Smooth muscle cell (in vitro differentiated cells): ENCODE data around the gene VIT. TPM values are rescaled to one million over a fixed set of nuclear protein-coding genes. Genes with fewer than 3 reads are reported as not detected.

Experiments
- DNase-seq: peaks from one replicate; lab custom pipeline; 2025; ENCODE audit not compliant: unreplicated experiment; lab: John Stamatoyannopoulos, UW
- H2AFZ ChIP-seq: fragments of 200-600 bp; sonication (generic); 2 replicates; pipeline ENCODE4 v1.6.0; 2016; ENCODE audit warnings: antibody characterized with exemption, low read depth, mild to moderate bottlenecking
- H3F3A ChIP-seq: fragments of 200-600 bp; sonication (generic); 2 replicates; pipeline ENCODE4 v1.6.0; 2017; ENCODE audit warnings: antibody characterized with exemption, low read depth
- H3K27ac ChIP-seq: fragments of 200-600 bp; sonication (generic); 2 replicates; pipeline ENCODE4 v1.5.1; 2016; ENCODE audit warnings: low read depth, mild to moderate bottlenecking
- H3K27me3 ChIP-seq: fragments of 200-600 bp; sonication (generic); 2 replicates; pipeline ENCODE4 v1.6.1; 2016; ENCODE audit warnings: low read depth, mild to moderate bottlenecking
- H3K36me3 ChIP-seq: fragments of 200-600 bp; sonication (generic); 2 replicates; pipeline ENCODE4 v1.5.1; 2016; ENCODE audit warnings: low read depth
- H3K4me1 ChIP-seq: fragments of 200-600 bp; sonication (generic); 2 replicates; pipeline ENCODE4 v1.5.1; 2016; ENCODE audit warnings: low read depth
- H3K4me2 ChIP-seq: fragments of 200-600 bp; sonication (generic); 2 replicates; pipeline ENCODE4 v1.6.0; 2016; ENCODE audit warnings: mild to moderate bottlenecking
- H3K4me3 ChIP-seq: fragments of 200-600 bp; sonication (generic); 2 replicates; pipeline ENCODE4 v1.5.1; 2016; ENCODE audit warnings: mild to moderate bottlenecking
- H3K79me2 ChIP-seq: fragments of 200-600 bp; sonication (generic); 2 replicates; pipeline ENCODE4 v1.6.0; 2016; ENCODE audit warnings: low read depth, mild to moderate bottlenecking
- H3K9ac ChIP-seq: fragments of 200-600 bp; sonication (generic); 2 replicates; pipeline ENCODE4 v1.6.0; 2016; ENCODE audit warnings: low read depth
- H3K9me3 ChIP-seq: fragments of 200-600 bp; sonication (generic); replicated peaks from 2 replicates; pipeline ENCODE4 v1.5.1; 2016; ENCODE audit warnings: low read depth
- H4K20me1 ChIP-seq: fragments of 200-600 bp; sonication (generic); 2 replicates; pipeline ENCODE4 v1.6.0; 2016; ENCODE audit warnings: low read depth
- CTCF ChIP-seq: fragments of 200-600 bp; sonication (generic); IDR thresholded peaks from 2 replicates; pipeline ENCODE4 v1.5.1; 2017; ENCODE audit warnings: borderline replicate concordance, mild to moderate bottlenecking, antibody characterized with exemption; ENCODE audit not compliant: insufficient read depth, poor library complexity, severe bottlenecking
- WGBS: methylation state at CpG from one replicate; pipeline ENCODE4 v1.1.7; 2016; ENCODE audit warnings: low lambda C conversion rate; 5-methylcytosine and 5-hydroxymethylcytosine counted together
- polyA plus RNA-seq: library from polyadenylated mRNA; unstranded; fragments of >200 nt; fragmentation: Nextera tagmentation; extraction: Ambion mirVana; gene quantifications from 2 replicates; pipeline ENCODE4 v1.2.1, GENCODE V29; 2016
- total RNA-seq: library from RNA; depleted of rRNA; stranded (reverse); fragments of >200 nt; gene quantifications from 2 replicates; pipeline ENCODE4 v1.2.3, GENCODE V29; 2014

The VIT gene
- total and polyA plus RNA-seq, 2 experiments from 2014 or later = 0.13 TPM; not detected in 1

- H3K36me3 ChIP-seq = no peaks in the 10 kb centered on the region
- H3K27me3 ChIP-seq = peaks cover 4% of the 10 kb centered on the region
- no peak for DNase-seq
- no peaks in the 10 kb centered on the region for H3F3A ChIP-seq
- WGBS = 40% methylated on average over 12 of the region's 12 CpGs
- H3K4me1 ChIP-seq = no peaks in the 10 kb centered on the region
- H4K20me1 ChIP-seq = no peaks in the 10 kb centered on the region
- no peaks in the 10 kb centered on the region for H3K79me2 ChIP-seq
- no peak overlapping the region for H3K4me3 ChIP-seq
- H3K9me3 ChIP-seq = no peaks in the 10 kb centered on the region
- no peak overlapping the region for H3K4me2 ChIP-seq
- no peak overlapping the region for H3K27ac ChIP-seq
- H3K9ac ChIP-seq = no peak overlapping the region
- TF ChIP-seq CTCF = peak; percentile 77
- H2AFZ ChIP-seq = no peak overlapping the region
These were observed 32.4 kb upstream of the VIT start for GRCh38 chr2:36663851-36664695.

- Histone ChIP-seq H3K27ac (no peak overlapping the region), H3F3A (no peaks in the 10 kb centered on the region), H3K9ac (no peak overlapping the region), H3K27me3 (peaks cover 4% of the 10 kb centered on the region), H3K9me3 (no peaks in the 10 kb centered on the region), H3K4me2 (no peak overlapping the region), H3K4me3 (no peak overlapping the region), H4K20me1 (no peaks in the 10 kb centered on the region), H3K36me3 (no peaks in the 10 kb centered on the region), H2AFZ (no peak overlapping the region), H3K79me2 (no peaks in the 10 kb centered on the region), H3K4me1 (no peaks in the 10 kb centered on the region)
- DNase-seq = no peak
- TF ChIP-seq CTCF = no peak
- 45% methylated on average over 1 of the region's 1 CpG for WGBS
These were observed 31.8 kb upstream of the VIT start for GRCh38 chr2:36664696-36665076.

GRCh38 chr2:36667931-36668330 lies 28.6 kb upstream of the VIT start:
- no peak for TF ChIP-seq CTCF
- H3K9ac ChIP-seq = no peak overlapping the region
- WGBS = 68% methylated on average over 9 of the region's 9 CpGs
- H3K27ac ChIP-seq = no peak overlapping the region
- no peaks in the 10 kb centered on the region for H3K36me3 ChIP-seq
- DNase-seq = no peak
- H3K4me1 ChIP-seq = no peaks in the 10 kb centered on the region
- no peak overlapping the region for H2AFZ ChIP-seq
- no peaks in the 10 kb centered on the region for H3K79me2 ChIP-seq
- no peaks in the 10 kb centered on the region for H4K20me1 ChIP-seq
- H3F3A ChIP-seq = no peaks in the 10 kb centered on the region
- H3K27me3 ChIP-seq = peaks cover 4% of the 10 kb centered on the region
- H3K9me3 ChIP-seq = no peaks in the 10 kb centered on the region
- no peak overlapping the region for H3K4me2 ChIP-seq
- no peak overlapping the region for H3K4me3 ChIP-seq
